ENCODE results near the gene PDE4C. TPM values are rescaled to one million over a fixed set of nuclear protein-coding genes. Genes with fewer than 3 reads are reported as not detected.

Gene PDE4C
- total and polyA plus RNA-seq, 5 donors, result 0.47 to 2.8 (median 1.2) TPM

- intact Hi-C loops (cut with DNase I), result no loop called here
- no peaks in the 10 kb centered on the region for H3K4me1 ChIP-seq (ENCODE audit: control insufficient read depth, insufficient read depth, low read length)
- WGBS, result 34% methylated on average over 27 of the region's 27 CpGs
- peak; percentile 46 to 76 (median 75) for DNase-seq
- no peak overlapping the region for H3K27ac ChIP-seq (ENCODE audit: low read length)
- peak in 1 of 2 donors; percentile 2 for ATAC-seq
- no peaks in the 10 kb centered on the region for H3K27me3 ChIP-seq (ENCODE audit: control insufficient read depth, insufficient read depth)
- H3K4me3 ChIP-seq (ENCODE audit: low read length), result no peak overlapping the region
- H3K9me3 ChIP-seq (ENCODE audit: control insufficient read depth, low read length), result no peaks in the 10 kb centered on the region
Measured at GRCh38 chr19:18194554-18195238, 31.5 kb downstream of the PDE4C start.

GRCh38 chr19:18194181-18194530, 32.1 kb downstream of the PDE4C start:
- H3K9me3 ChIP-seq (ENCODE audit: control insufficient read depth, low read length), result no peaks in the 10 kb centered on the region
- intact Hi-C loops (cut with DNase I), result no loop called here
- H3K4me3 ChIP-seq (ENCODE audit: low read length), result no peak overlapping the region
- ATAC-seq (no peak), DNase-seq (peak in 1 of 3 donors; percentile 43)
- 51% methylated on average over 12 of the region's 12 CpGs for WGBS
- no peaks in the 10 kb centered on the region for H3K4me1 ChIP-seq (ENCODE audit: control insufficient read depth, insufficient read depth, low read length)
- H3K27ac ChIP-seq (ENCODE audit: low read length), result no peak overlapping the region
- H3K27me3 ChIP-seq (ENCODE audit: control insufficient read depth, insufficient read depth), result no peaks in the 10 kb centered on the region

- intact Hi-C loops (cut with DNase I), result no loop called here
- WGBS, result 4% methylated on average over 46 of the region's 46 CpGs
- ATAC-seq, result peak; percentile 2 to 6
- no peaks in the 10 kb centered on the region for H3K9me3 ChIP-seq (ENCODE audit: control insufficient read depth, low read length)
- peak overlapping the region; percentile 21 for H3K27ac ChIP-seq (ENCODE audit: low read length)
- peak overlapping the region; percentile 69 for H3K4me3 ChIP-seq (ENCODE audit: low read length)
- H3K4me1 ChIP-seq (ENCODE audit: control insufficient read depth, insufficient read depth, low read length), result no peaks in the 10 kb centered on the region
- no peaks in the 10 kb centered on the region for H3K27me3 ChIP-seq (ENCODE audit: control insufficient read depth, insufficient read depth)
- DNase-seq, result no peak
Measured at GRCh38 chr19:18193388-18194180, 32.7 kb downstream of the PDE4C start.

GRCh38 chr19:18192673-18193387, 33.4 kb downstream of the PDE4C start, which contains the start of gene MPV17L2:
Gene MPV17L2 (plus strand): TSS chr19:18193218. CDS start chr19:18193282, 64 bp downstream.
- WGBS, result under 1% methylated on average over 74 of the region's 74 CpGs
- Histone ChIP-seq H3K4me3 (ENCODE audit: low read length) (peak within 1 kb of the TSS; percentile 69), H3K9me3 (ENCODE audit: control insufficient read depth, low read length) (no peaks in the 10 kb centered on the region), H3K27ac (ENCODE audit: low read length) (peak within 1 kb of the TSS; percentile 94), H3K4me1 (ENCODE audit: control insufficient read depth, insufficient read depth, low read length) (no peaks in the 10 kb centered on the region), H3K27me3 (ENCODE audit: control insufficient read depth, insufficient read depth) (no peaks in the 10 kb centered on the region)
- peak; percentile 96 to 97 for ATAC-seq
- intact Hi-C loops (cut with DNase I), result no loop called here
- peak; percentile 100 for DNase-seq

- Histone ChIP-seq H3K27me3 (ENCODE audit: control insufficient read depth, insufficient read depth) (no peaks in the 10 kb centered on the region), H3K9me3 (ENCODE audit: control insufficient read depth, low read length) (no peaks in the 10 kb centered on the region), H3K27ac (ENCODE audit: low read length) (peak overlapping the region; percentile 30), H3K4me3 (ENCODE audit: low read length) (no peak overlapping the region), H3K4me1 (ENCODE audit: control insufficient read depth, insufficient read depth, low read length) (no peaks in the 10 kb centered on the region)
- 73% methylated on average over 5 of the region's 5 CpGs for WGBS
- intact Hi-C loops (cut with DNase I), result no loop called here
- ATAC-seq, result no peak
- peak in 1 of 3 donors; percentile 28 for DNase-seq
Measured at GRCh38 chr19:18191640-18192062, 34.6 kb downstream of the PDE4C start.

GRCh38 chr19:18190278-18190677, 36.0 kb downstream of the PDE4C start:
- Histone ChIP-seq H3K9me3 (ENCODE audit: control insufficient read depth, low read length) (no peaks in the 10 kb centered on the region), H3K27me3 (ENCODE audit: control insufficient read depth, insufficient read depth) (no peaks in the 10 kb centered on the region), H3K4me3 (ENCODE audit: low read length) (no peak overlapping the region), H3K4me1 (ENCODE audit: control insufficient read depth, insufficient read depth, low read length) (no peaks in the 10 kb centered on the region), H3K27ac (ENCODE audit: low read length) (no peak overlapping the region)
- WGBS, result 90% methylated on average over 4 of the region's 4 CpGs
- intact Hi-C loops (cut with DNase I), result no loop called here
- ATAC-seq, result no peak
- DNase-seq, result peak in 1 of 3 donors; percentile 10

- H3K9me3 ChIP-seq (ENCODE audit: control insufficient read depth, low read length), result no peaks in the 10 kb centered on the region
- WGBS, result 60% methylated on average over 6 of the region's 6 CpGs
- H3K4me3 ChIP-seq (ENCODE audit: low read length), result no peak overlapping the region
- DNase-seq, result no peak
- no peaks in the 10 kb centered on the region for H3K27me3 ChIP-seq (ENCODE audit: control insufficient read depth, insufficient read depth)
- no peaks in the 10 kb centered on the region for H3K4me1 ChIP-seq (ENCODE audit: control insufficient read depth, insufficient read depth, low read length)
- no peak overlapping the region for H3K27ac ChIP-seq (ENCODE audit: low read length)
- ATAC-seq, result no peak
- intact Hi-C loops (cut with DNase I), result no loop called here
Measured at GRCh38 chr19:18185538-18185937, 40.7 kb downstream of the PDE4C start.

- Histone ChIP-seq H3K4me1 (ENCODE audit: control insufficient read depth, insufficient read depth, low read length) (no peaks in the 10 kb centered on the region), H3K27ac (ENCODE audit: low read length) (no peak overlapping the region), H3K9me3 (ENCODE audit: control insufficient read depth, low read length) (no peaks in the 10 kb centered on the region), H3K4me3 (ENCODE audit: low read length) (no peak overlapping the region), H3K27me3 (ENCODE audit: control insufficient read depth, insufficient read depth) (no peaks in the 10 kb centered on the region)
- DNase-seq (no peak), ATAC-seq (no peak)
- intact Hi-C loops (cut with DNase I), result no loop called here
Measured at GRCh38 chr19:18183529-18183928, 42.7 kb downstream of the PDE4C start.

GRCh38 chr19:18179957-18180356, 46.3 kb downstream of the PDE4C start:
- 88% methylated on average over 5 of the region's 5 CpGs for WGBS
- Histone ChIP-seq H3K4me3 (ENCODE audit: low read length) (no peak overlapping the region), H3K9me3 (ENCODE audit: control insufficient read depth, low read length) (no peaks in the 10 kb centered on the region), H3K27me3 (ENCODE audit: control insufficient read depth, insufficient read depth) (no peaks in the 10 kb centered on the region), H3K27ac (ENCODE audit: low read length) (no peak overlapping the region), H3K4me1 (ENCODE audit: control insufficient read depth, insufficient read depth, low read length) (no peaks in the 10 kb centered on the region)
- intact Hi-C loops (cut with DNase I), result no loop called here
- ATAC-seq, result no peak
- peak in 1 of 3 donors; percentile 16 for DNase-seq

GRCh38 chr19:18176367-18177310, 49.6 kb downstream of the PDE4C start:
- no peak overlapping the region for H3K4me3 ChIP-seq (ENCODE audit: low read length)
- no peak overlapping the region for H3K27ac ChIP-seq (ENCODE audit: low read length)
- intact Hi-C loops (cut with DNase I), result no loop called here
- peaks cover 2% of the 10 kb centered on the region for H3K4me1 ChIP-seq (ENCODE audit: control insufficient read depth, insufficient read depth, low read length)
- no peaks in the 10 kb centered on the region for H3K27me3 ChIP-seq (ENCODE audit: control insufficient read depth, insufficient read depth)
- no peak for ATAC-seq
- 74% methylated on average over 19 of the region's 19 CpGs for WGBS
- peak in 1 of 3 donors; percentile 50 for DNase-seq
- H3K9me3 ChIP-seq (ENCODE audit: control insufficient read depth, low read length), result no peaks in the 10 kb centered on the region
